ENCODE results near the gene CD83.
"Not testable (repeated sequence)": the region's sequence is repeated elsewhere in the genome, so short reads cannot be mapped to it uniquely, and the experiment has no call there.

Gene CD83, protein sequence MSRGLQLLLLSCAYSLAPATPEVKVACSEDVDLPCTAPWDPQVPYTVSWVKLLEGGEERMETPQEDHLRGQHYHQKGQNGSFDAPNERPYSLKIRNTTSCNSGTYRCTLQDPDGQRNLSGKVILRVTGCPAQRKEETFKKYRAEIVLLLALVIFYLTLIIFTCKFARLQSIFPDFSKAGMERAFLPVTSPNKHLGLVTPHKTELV

GRCh38 chr6:14117158-14118090, at the start of gene CD83:
Gene CD83 (plus strand): TSS chr6:14117772. CDS start chr6:14117812, 40 bp downstream.
- DNase-seq (ENCODE audit: low read depth in 2 of 2): peak; percentile 68 to 75

DNA sequence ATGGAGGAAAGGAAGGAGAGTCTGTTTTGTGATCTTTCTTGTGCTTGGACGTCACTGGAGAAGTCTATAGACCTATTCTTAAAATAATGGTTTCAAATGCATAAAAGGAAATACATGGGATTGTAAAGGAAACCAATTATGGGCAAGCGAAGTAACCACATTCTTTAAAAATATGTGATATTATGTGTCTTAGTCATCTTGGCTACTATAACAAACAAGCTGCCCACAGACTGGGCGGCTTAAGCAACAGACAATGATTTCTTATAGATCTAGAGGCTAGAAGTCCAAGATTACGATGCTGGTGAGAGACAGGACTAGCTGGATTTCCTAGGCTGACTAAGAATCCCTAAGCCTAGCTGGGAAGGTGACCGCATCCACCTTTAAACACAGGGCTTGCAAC, 49.4 kb upstream of the CD83 start:
- DNase-seq (ENCODE audit: low read depth in 2 of 2): no peak

- no peak for DNase-seq (ENCODE audit: low read depth in 2 of 2)
Measured at GRCh38 chr6:14068623-14069022, 48.9 kb upstream of the CD83 start.

GRCh38 chr6:14070457-14070856, 47.1 kb upstream of the CD83 start:
- no peak for DNase-seq (ENCODE audit: low read depth in 2 of 2)

DNA sequence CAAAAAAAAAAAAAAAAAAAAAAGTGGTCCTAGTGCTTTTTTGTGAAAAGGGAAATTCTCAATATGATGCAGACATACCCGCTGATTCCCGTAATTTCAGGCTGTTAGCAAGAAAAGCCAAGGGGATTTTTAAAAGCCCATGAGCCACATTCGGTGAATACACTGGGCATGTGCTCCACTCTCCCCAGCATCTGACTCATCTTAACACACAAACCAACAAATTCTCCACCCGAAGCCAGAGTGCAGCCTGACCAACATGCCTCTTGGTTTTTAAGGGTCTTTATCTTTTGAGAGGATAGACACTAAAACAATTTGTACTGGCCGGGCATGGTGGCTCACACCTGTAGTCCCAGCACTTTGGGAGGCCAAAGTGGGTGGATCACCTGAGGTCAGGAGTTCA, 45.5 kb upstream of the CD83 start:
- DNase-seq (ENCODE audit: low read depth in 2 of 2): no peak

- not testable (repeated sequence) for DNase-seq (ENCODE audit: low read depth in 2 of 2)
Measured at GRCh38 chr6:14073561-14074354, 43.8 kb upstream of the CD83 start.

DNA sequence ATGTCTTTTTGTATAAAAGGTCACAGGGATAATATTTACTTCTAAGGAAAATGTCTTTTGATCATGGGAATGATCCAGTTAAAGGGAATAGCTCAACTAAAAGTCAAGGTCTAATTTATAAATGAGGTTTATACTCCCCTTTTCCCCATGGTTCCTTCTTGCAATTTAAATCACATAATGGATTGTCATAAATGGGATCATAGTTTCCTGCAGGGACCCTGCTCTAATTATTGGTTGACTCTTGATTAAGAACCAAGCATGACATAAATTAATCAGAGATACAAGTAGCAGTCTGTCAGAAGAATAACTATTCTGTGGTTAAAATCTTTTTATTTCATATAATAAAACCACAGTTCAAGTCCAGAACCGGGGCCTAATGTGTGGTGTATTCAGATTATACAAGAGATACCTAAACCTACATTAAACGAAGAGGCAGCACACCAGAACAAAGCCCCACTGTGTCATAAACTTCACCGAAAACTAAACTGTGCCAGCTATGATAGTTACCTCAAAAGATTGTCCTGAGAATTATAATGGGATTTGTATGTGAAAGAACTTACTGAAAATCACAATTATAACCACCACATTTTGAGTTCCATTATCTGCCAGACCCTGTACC, 43.0 kb upstream of the CD83 start:
- DNase-seq (ENCODE audit: low read depth in 2 of 2): no peak

DNA sequence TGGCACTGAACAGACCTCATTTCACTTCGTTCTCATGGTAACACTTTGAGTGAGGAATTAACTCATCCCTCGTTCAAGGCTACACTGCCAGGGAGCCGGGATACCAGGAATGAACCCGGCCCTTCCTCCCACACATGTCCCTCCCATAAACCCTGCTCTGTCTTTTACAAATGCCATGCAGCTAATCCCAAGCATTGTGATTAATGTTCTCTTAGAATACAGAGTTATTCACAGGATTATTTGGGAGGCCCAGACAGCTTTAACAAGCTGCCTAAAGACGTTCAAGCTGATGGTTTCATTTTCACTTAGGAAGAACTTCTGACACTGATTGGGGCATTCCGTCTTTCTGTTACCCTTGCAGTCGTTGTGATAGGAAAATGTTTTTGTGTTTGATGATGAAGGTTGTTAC, 42.5 kb upstream of the CD83 start:
- no peak for DNase-seq (ENCODE audit: low read depth in 2 of 2)

GRCh38 chr6:14077193-14077867, 40.2 kb upstream of the CD83 start:
- DNase-seq (ENCODE audit: low read depth in 2 of 2): no peak

GRCh38 chr6:14079433-14079832, 38.1 kb upstream of the CD83 start:
- DNase-seq (ENCODE audit: low read depth in 2 of 2): no peak

DNA sequence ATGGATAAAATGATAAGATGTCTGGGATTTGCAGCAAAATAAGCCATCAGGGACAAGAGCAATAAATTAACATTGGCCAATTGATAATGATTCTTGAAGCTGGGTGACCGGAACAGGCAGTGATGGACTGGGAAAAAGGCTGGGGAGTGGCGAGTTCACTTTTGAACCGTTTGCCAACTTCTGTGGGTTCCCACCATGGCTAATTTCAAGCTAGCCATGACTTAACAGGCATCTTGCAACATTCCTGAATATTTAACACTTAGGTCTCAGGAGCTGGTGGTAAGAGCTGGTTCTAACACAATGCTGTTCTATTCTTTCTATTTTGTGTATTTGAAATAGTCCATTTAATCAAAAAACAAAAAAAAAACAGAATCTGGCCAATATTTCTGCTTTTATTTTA, 37.6 kb upstream of the CD83 start:
- no peak for DNase-seq (ENCODE audit: low read depth in 2 of 2)

DNA sequence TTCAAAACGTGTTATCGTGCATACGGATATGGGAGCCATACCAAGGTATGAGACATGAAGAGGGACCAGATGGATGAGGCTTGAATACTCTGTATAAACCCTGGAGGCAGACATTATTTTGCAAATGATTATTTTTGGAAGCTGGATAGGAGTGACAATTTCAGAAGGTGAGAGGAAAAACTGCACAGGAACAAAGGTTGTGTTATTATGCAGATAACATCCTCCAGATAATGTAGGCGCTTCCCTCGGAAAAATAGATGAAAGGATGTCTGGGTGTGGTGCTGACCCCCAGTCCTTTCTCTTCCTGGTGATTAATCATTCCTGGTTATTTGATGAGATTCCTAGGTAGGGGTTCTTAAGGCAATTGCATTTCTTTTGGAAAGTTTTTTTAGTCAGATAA, 36.4 kb upstream of the CD83 start:
- no peak for DNase-seq (ENCODE audit: low read depth in 2 of 2)

- DNase-seq (ENCODE audit: low read depth in 2 of 2): no peak
Measured at GRCh38 chr6:14082771-14083170, 34.8 kb upstream of the CD83 start.

- DNase-seq (ENCODE audit: low read depth in 2 of 2): no peak
Measured at GRCh38 chr6:14083262-14083661, 34.3 kb upstream of the CD83 start.

DNA sequence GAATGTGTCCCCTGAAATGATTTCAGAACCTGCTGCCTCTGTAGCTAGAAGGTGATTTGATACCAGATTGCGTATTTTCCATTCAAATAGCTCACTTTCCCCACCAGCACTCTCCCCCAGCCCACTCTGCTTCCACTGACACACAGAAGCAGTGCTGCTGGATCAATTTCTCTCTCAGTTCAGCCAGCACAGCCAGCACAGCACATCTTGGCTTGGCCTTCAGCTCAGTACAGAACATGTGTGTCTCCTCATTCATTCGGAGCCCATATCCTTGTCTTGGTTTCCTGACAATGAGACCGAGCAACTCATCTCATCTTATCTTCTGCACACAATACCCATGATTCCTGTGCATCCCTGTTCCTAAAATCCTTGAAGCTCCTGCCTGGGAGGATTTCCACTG, 33.8 kb upstream of the CD83 start:
- DNase-seq (ENCODE audit: low read depth in 2 of 2): no peak

DNA sequence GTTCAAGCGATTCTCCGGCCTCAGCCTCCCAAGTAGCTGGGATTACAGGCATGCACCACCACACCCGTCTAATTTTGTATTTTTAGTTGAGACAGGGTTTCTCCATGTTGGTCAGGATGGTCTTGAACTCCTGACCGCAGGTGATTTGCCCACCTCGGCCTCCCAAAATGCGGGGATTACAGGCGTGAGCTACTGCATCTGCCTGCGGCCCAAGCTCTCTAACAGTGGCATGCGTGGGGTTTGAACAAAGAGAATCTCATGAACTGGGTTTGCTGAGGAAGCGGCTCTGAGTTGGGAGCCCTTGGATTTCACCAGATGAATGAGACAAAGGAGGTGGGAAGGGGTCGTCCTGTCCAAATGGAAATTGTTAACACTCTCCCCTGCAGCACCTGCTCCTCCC, 33.2 kb upstream of the CD83 start:
- DNase-seq (ENCODE audit: low read depth in 2 of 2): no peak

DNA sequence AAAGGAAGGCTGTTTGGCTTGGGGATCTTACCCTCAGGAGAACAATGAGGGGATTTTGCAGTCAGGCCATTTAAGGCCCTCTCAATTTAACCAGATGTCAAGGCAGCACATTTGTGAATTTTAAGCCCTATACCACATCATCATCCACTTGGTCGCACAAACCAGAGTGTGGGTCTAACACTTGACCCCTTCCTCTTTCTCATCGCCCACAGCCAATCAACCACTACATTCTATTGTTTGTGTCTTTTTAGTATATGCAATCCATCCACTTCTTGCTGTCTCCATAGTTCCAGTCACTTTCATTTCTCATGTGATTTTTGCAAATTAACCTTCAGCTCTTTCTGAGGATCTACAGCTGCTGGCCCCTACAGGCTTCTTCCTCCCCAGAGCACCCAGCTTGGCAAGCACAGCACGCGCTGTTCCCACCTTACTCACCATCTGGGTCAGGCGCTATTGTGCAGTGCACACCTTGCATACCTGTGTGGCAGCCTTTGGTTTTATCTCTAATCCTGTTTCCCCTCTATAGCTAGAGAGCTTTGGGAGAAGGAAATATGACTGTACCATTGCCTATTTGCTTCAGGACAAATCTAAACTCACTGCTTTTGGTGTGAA, 32.3 kb upstream of the CD83 start:
- DNase-seq (ENCODE audit: low read depth in 2 of 2): no peak

DNA sequence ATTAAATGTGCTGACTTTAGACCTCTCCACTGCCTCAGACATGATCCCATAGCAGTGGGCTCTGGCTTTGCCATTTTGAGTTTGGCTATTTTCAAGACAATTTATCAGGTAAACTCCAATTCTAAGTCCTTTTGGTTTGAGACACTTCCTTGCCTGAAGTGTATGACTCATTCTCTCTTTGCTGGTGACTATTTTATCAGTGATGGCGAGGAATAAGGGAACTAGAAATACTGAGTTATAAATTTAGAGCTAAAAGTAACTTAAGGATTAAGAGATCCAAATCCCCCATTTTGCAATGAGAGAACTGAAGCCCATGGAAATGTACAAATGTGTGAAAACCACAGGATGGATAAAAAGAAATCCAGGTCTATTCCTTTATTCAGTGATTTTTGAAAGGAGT, 30.9 kb upstream of the CD83 start:
- DNase-seq (ENCODE audit: low read depth in 2 of 2): no peak

DNA sequence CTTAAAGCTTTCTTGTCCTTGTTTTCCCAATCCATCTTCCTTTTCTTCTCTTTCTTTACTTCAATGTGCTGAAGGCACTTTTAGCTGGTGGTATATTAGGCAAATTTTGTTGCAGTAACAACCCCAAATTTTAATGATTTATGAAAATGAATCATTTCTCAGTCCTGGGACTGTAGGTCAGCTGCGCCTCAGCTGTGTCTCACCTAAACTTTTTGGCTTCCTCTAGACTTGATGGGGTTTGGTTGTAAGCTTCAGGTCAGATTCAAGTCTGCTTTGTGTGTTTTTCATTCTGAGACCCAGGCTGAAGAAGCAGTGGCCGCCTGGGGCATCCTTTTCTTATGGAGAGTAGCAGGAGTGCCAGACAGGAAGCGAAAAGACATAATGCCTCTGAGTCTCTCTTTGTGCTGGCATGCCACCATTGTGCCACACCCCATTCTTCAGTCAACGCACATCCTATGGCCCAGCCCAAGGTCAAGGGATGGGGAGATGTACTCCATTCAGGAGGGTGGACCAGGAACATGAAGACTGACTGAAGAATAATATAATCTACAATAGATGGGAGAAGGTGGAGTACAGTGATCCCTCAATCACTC, 28.9 kb upstream of the CD83 start:
- DNase-seq (ENCODE audit: low read depth in 2 of 2): no peak

DNA sequence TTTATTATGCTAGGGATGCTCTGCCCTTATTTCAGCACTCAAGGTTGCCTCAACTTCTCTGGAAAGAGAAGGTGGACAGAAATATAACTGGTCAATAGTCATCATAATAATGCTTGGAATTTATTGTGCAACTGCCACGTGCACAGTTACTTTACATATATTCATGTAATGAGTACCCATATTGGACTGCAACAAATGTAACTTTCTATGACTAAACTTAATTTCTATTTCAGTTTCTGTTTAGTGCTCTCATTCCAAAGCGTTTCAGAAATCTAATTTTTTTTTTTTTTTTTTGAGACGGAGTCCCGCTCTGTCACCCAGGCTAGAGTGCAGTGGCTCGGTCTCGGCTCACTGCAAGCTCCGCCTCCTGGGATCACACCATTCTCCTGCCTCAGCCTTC, 28.3 kb upstream of the CD83 start:
- DNase-seq (ENCODE audit: low read depth in 2 of 2): no peak
